K562 (cell line): Measurements from ENCODE around the gene C3. TPM values are rescaled to one million over a fixed set of nuclear protein-coding genes. Genes with fewer than 3 reads are reported as not detected.

Experiments used
- CBFA2T3 ChIP-seq: fragments of 450-650 bp; IDR thresholded peaks from 2 replicates; pipeline ENCODE4 v1.6.1; 2017
- ETS2 ChIP-seq: IDR thresholded peaks from 2 replicates; pipeline ENCODE4 v1.6.1; 2016; ENCODE audit warnings: borderline replicate concordance, missing genetic modification characterization, mild to moderate bottlenecking, moderate library complexity, missing compliant biosample characterization; ENCODE audit not compliant: poor library complexity, severe bottlenecking
- LEF1 ChIP-seq: fragments of 450-650 bp; IDR thresholded peaks from 2 replicates; pipeline ENCODE4 v1.6.1; 2016; ENCODE audit warnings: mild to moderate bottlenecking
- NCOA2 ChIP-seq, 2 experiments: fragments of 450-650 bp; IDR thresholded peaks; 2 replicates each; pipeline ENCODE4 v1.6.1; 2018; ENCODE audit warnings: mild to moderate bottlenecking in 2 of 2, moderate library complexity in 1 of 2; ENCODE audit not compliant: partially characterized antibody in 2 of 2
- NFE2L1 ChIP-seq: fragments of 450-650 bp; IDR thresholded peaks from 2 replicates; pipeline ENCODE4 v1.6.1; 2016; ENCODE audit warnings: missing genetic modification characterization, low read depth, mild to moderate bottlenecking, missing compliant biosample characterization, moderate library complexity, borderline replicate concordance
- RFX7 ChIP-seq: fragments of 250-450 bp; sonication (Bioruptor Pico); IDR thresholded peaks from 2 replicates; pipeline ENCODE4 v1.5.1; 2021; ENCODE audit warnings: mild to moderate bottlenecking
- SREBF2 ChIP-seq: sonication (generic); formaldehyde crosslinking; IDR thresholded peaks from 2 replicates; pipeline ENCODE4 v1.4.0; 2020; ENCODE audit warnings: mild to moderate bottlenecking, missing genetic modification reagents
- SRSF1 ChIP-seq: fragments of 200-400 bp; formaldehyde crosslinking; IDR thresholded peaks from 2 replicates; pipeline ENCODE4 v1.6.1; 2017; ENCODE audit warnings: mild to moderate bottlenecking, low read depth, low read length, moderate library complexity
- TEAD1 ChIP-seq, 2 experiments: fragments of 450-650 bp in 1 of 2; sonication (generic) in 1 of 2; formaldehyde crosslinking; IDR thresholded peaks; 2 replicates each; pipeline versions ENCODE4 v1.4.0 to v1.8.0; 2020 to 2022; ENCODE audit warnings: mild to moderate bottlenecking in 2 of 2, missing genetic modification reagents in 1 of 2
- XRCC5 ChIP-seq: fragments of 200-400 bp; formaldehyde crosslinking; IDR thresholded peaks from 2 replicates; pipeline ENCODE4 v1.6.1; 2017; ENCODE audit warnings: low read depth, mild to moderate bottlenecking, low read length
- ZBTB11 ChIP-seq, 3 experiments: fragments of 200-800 bp in 1 of 3; fragments of 250-450 bp in 1 of 3; fragments of 450-650 bp in 1 of 3; sonication (Bioruptor Pico) in 1 of 3; sonication (Bioruptor generic) in 1 of 3; formaldehyde crosslinking in 1 of 3; IDR thresholded peaks; 2 replicates each; pipeline versions ENCODE4 v1.6.1 to v1.8.0; 2016 to 2022; ENCODE audit warnings: mild to moderate bottlenecking in 2 of 3, missing genetic modification characterization in 2 of 3, missing compliant biosample characterization in 1 of 3, moderate library complexity in 1 of 3
- ZBTB8A ChIP-seq: fragments of 450-650 bp; IDR thresholded peaks from 2 replicates; pipeline ENCODE4 v1.6.1; 2018; ENCODE audit warnings: mild to moderate bottlenecking, moderate library complexity; ENCODE audit not compliant: partially characterized antibody
- ZFP1 ChIP-seq: fragments of 450-650 bp; formaldehyde crosslinking; IDR thresholded peaks from 2 replicates; pipeline ENCODE4 v1.4.0; 2020; ENCODE audit warnings: mild to moderate bottlenecking, mixed read lengths
- ZNF224 ChIP-seq: sonication (generic); formaldehyde crosslinking; IDR thresholded peaks from 2 replicates; pipeline ENCODE4 v1.8.0; 2022; ENCODE audit warnings: mild to moderate bottlenecking, missing genetic modification reagents
- ZNF511 ChIP-seq: sonication (generic); formaldehyde crosslinking; IDR thresholded peaks from 2 replicates; pipeline ENCODE4 v1.8.0; 2022; ENCODE audit warnings: mild to moderate bottlenecking, missing genetic modification reagents
- polyA plus RNA-seq, 8 experiments: library from polyadenylated mRNA; depleted of rRNA in 4 of 8; stranded (reverse) in 5 of 8; unstranded in 3 of 8; fragments of >200 nt; fragmentation: Nextera tagmentation in 2 of 8; fragmentation: Illumina TruSeq in 1 of 8; extraction: Ambion mirVana in 2 of 8; extraction: Trizol in 1 of 8; gene quantifications; 2 replicates each; pipeline versions ENCODE4 v1.2.1 to v1.2.3, GENCODE V29; 2011 to 2014; ENCODE audit warnings: inconsistent platforms in 1 of 8, missing spikeins in 1 of 8
- total RNA-seq, 7 experiments: library from RNA; depleted of rRNA in 6 of 7; stranded (reverse); fragments of >200 nt in 6 of 7; fragmentation: Illumina TruSeq in 2 of 7; extraction: Trizol in 2 of 7; gene quantifications; 2 replicates each; pipeline versions ENCODE4 v1.2.1 to v1.2.3, GENCODE V29; 2011 to 2021; ENCODE audit warnings: low replicate concordance in 1 of 7
- TF ChIP-seq, protein P1 (sequence below): fragments of 450-650 bp; IDR thresholded peaks from 2 replicates; pipeline ENCODE4 v1.6.1; 2017; ENCODE audit warnings: mild to moderate bottlenecking, moderate library complexity
- TF ChIP-seq, protein P2 (sequence below): fragments of 250-450 bp; sonication (Bioruptor Pico); IDR thresholded peaks from 2 replicates; pipeline ENCODE4 v1.4.0; 2020; ENCODE audit warnings: mild to moderate bottlenecking, moderate library complexity

C3 gene
- total and polyA plus RNA-seq, 9 of the 15 experiments (the other 6 are each of a cell fraction or from before 2014, with no cell fraction given), result 0.59 to 10.6 (median 2.2) TPM

- peak in 1 of 3 experiments; percentile 47; a peak in 1 of 6 replicates for TF ChIP-seq ZBTB11 (CRISPR knock-in tag; IDR thresholded peaks at IDR 0.05)
- no peak for TF ChIP-seq SREBF2 (CRISPR knock-in tag)
- TF ChIP-seq NCOA2 (IDR thresholded peaks at IDR 0.05; ENCODE audit: partially characterized antibody in 2 of 2), result no peak
- TF ChIP-seq RFX7 (CRISPR knock-in tag), result no peak
- TF ChIP-seq XRCC5, result no peak; the same call in 1 of the 2 replicates
- no peak for TF ChIP-seq TEAD1 (CRISPR knock-in tag; IDR thresholded peaks at IDR 0.05)
- no peak for TF ChIP-seq LEF1
- TF ChIP-seq ETS2 (tag), result no peak
- TF ChIP-seq, protein P1, sequence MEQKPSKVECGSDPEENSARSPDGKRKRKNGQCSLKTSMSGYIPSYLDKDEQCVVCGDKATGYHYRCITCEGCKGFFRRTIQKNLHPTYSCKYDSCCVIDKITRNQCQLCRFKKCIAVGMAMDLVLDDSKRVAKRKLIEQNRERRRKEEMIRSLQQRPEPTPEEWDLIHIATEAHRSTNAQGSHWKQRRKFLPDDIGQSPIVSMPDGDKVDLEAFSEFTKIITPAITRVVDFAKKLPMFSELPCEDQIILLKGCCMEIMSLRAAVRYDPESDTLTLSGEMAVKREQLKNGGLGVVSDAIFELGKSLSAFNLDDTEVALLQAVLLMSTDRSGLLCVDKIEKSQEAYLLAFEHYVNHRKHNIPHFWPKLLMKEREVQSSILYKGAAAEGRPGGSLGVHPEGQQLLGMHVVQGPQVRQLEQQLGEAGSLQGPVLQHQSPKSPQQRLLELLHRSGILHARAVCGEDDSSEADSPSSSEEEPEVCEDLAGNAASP, result no peak
- no peak for TF ChIP-seq ZFP1 (CRISPR knock-in tag)
- TF ChIP-seq SRSF1, result no peak
- TF ChIP-seq, protein P2, sequence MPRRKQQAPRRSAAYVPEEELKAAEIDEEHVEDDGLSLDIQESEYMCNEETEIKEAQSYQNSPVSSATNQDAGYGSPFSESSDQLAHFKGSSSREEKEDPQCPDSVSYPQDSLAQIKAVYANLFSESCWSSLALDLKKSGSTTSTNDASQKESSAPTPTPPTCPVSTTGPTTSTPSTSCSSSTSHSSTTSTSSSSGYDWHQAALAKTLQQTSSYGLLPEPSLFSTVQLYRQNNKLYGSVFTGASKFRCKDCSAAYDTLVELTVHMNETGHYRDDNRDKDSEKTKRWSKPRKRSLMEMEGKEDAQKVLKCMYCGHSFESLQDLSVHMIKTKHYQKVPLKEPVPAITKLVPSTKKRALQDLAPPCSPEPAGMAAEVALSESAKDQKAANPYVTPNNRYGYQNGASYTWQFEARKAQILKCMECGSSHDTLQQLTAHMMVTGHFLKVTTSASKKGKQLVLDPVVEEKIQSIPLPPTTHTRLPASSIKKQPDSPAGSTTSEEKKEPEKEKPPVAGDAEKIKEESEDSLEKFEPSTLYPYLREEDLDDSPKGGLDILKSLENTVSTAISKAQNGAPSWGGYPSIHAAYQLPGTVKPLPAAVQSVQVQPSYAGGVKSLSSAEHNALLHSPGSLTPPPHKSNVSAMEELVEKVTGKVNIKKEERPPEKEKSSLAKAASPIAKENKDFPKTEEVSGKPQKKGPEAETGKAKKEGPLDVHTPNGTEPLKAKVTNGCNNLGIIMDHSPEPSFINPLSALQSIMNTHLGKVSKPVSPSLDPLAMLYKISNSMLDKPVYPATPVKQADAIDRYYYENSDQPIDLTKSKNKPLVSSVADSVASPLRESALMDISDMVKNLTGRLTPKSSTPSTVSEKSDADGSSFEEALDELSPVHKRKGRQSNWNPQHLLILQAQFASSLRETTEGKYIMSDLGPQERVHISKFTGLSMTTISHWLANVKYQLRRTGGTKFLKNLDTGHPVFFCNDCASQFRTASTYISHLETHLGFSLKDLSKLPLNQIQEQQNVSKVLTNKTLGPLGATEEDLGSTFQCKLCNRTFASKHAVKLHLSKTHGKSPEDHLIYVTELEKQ (CRISPR knock-in tag), result no peak
- TF ChIP-seq NFE2L1, result no peak
- no peak for TF ChIP-seq CBFA2T3
- TF ChIP-seq ZNF511 (CRISPR knock-in tag), result 0 out of 2 replicates have a peak, but pooled peaks have one; percentile 63
- no peak for TF ChIP-seq ZBTB8A
- TF ChIP-seq ZNF224 (CRISPR knock-in tag), result no peak
Measured at GRCh38 chr19:6767357-6768235, 47.1 kb upstream of the C3 start, which contains the start of gene SH2D3A (continued).
